SK-N-MC (cell line): ENCODE results near the gene VPS54.

Experiments
- EZH2 ChIP-seq: fragments of 200-600 bp; sonication (generic); IDR thresholded peaks from one replicate; pipeline ENCODE4 v1.6.1; 2017; ENCODE audit warnings: antibody characterized with exemption
- FOXP2 ChIP-seq: optimal IDR thresholded peaks from 2 replicates; pipeline ENCODE3; 2011; ENCODE audit warnings: mild to moderate bottlenecking, moderate library complexity; ENCODE audit not compliant: insufficient read depth; ENCODE audit errors: extremely low read length, control extremely low read depth

DNA sequence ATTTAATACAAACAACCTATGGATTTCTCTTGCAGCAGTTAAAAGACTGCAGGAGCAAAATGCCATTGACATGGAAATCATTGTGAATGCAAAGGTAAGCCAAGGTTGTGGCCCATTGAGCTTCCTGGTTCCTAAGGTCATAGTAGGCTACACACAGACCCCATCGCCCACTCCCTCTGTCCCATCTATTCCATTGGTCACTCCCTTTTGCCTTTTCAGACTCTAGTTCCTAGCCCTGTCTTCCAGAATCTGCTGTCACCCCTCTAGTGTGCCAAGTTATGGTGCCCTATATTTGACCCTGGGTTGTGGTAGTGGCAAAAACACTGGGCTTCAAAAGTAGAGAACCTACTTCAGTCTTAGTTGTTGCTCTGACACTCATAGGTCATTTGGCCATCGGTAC lies 132.8 kb downstream of the VPS54 start:
- TF ChIP-seq EZH2 (no peak), FOXP2 (no peak)
